ELF-1 (cell line): ENCODE results near the gene HNRNPDL.
A peak's percentile ranks its signal among the peaks of the same experiment; 100 is the strongest.
"Not testable (repeated sequence)": the region's sequence is repeated elsewhere in the genome, so short reads cannot be mapped to it uniquely, and the experiment has no call there.

Experiments used
- DNase-seq: peaks from one replicate; pipeline ENCODE4 v3.0.0-alpha.2; 2016; ENCODE audit warnings: low read depth, low spot score

Gene HNRNPDL

DNA sequence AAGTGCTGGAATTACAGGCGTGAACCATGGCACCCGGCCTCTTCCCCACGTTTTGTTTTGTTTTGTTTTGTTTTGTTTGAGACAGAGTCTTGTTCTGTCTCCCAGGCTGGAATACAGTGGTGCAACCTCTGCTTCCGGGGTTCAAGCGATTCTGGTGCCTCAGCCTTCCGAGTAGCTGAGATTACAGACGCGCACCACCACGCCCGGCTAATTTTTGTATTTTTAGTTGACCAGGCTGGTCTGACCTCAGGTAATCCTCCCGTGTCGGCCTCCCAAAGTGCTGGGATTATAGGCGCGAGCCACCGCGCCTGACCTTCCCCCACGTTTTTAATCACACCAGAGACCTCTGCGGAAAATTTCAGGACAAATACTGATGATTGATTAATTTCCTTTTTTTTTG lies 2.3 kb upstream of the HNRNPDL start:
- DNase-seq = no peak

DNA sequence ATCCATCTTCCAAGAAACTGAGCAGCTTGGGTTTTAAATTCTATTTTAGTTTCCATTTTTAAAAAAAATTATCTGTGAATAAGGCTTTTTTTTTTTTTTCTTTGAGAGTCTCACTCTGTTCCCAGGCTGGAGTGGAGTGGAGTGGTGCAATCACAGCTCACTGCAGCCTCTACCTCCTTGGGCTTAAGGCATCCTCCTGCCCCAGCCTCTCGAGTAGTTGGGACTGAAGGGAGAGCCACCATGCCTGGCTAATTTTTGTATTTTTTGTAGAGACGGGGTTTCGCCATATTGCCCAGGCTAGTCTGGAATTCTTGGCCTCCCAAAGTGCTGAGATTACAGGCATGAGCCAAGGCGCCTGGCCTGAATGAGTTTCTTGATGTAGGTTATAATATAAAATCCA lies 1.6 kb upstream of the HNRNPDL start:
- DNase-seq = no peak

DNA sequence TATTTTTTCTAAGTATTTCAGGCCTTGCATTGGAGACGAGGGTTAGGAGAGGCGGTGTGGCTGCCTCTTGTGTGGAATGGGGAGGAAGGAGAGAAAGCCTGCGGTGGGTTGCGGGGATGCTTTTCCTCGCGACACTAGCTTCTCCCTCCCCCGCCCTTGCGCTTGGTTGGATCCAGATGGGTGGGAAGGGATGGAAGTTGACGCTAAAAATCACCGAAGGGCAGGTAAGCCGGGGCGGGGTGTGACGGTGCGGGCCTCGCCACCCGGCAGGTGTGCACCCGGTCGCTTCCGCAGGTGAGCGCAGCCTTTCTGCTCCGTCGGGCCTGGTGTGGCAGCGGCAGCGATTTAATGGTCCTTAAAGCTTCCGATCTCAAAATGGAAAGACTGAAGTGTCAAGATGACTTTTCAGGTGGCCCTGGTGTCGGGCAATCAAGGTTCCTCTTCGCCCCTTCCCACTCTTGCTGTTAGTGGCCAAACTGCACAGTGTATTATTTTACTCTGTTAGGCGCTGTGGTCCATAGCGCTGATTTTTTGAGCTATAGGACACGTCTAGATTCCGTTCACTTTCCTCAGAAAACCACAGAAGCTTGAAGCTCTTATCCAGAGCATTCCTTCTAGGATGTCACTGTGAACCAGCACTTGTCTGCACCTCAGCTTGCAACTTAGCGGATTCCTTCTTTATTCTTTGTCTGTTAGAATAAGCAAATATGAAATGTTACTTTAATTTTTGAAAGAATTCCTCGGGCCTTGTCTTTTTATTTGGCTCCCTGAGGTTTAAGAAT lies 893 bp upstream of the HNRNPDL start:
- peak; percentile 60 for DNase-seq

DNA sequence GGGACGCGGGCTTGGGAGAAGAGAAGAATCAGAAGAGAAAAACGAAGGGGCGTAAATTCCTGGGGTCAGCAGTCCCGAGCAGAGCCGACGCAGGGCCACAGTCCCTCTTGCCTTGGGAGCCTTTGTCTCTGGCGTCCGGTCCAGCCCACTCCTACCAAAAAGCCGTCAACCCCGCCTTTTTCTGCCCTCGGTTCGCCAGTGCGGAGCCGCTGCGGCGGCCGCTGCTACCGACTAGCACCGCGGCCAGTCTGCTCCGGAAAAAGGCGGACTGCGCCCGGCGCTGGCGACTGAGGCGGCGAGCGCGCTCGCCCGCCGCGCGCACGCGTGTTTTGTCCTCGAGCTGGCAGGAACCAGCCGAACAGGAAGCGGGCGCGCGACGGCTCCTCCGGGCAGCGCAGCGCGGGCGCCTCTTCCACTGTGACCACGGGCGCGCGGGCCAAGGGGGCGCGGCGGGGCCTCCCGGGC lies 502 bp downstream of the HNRNPDL start:
- no peak for DNase-seq

DNA sequence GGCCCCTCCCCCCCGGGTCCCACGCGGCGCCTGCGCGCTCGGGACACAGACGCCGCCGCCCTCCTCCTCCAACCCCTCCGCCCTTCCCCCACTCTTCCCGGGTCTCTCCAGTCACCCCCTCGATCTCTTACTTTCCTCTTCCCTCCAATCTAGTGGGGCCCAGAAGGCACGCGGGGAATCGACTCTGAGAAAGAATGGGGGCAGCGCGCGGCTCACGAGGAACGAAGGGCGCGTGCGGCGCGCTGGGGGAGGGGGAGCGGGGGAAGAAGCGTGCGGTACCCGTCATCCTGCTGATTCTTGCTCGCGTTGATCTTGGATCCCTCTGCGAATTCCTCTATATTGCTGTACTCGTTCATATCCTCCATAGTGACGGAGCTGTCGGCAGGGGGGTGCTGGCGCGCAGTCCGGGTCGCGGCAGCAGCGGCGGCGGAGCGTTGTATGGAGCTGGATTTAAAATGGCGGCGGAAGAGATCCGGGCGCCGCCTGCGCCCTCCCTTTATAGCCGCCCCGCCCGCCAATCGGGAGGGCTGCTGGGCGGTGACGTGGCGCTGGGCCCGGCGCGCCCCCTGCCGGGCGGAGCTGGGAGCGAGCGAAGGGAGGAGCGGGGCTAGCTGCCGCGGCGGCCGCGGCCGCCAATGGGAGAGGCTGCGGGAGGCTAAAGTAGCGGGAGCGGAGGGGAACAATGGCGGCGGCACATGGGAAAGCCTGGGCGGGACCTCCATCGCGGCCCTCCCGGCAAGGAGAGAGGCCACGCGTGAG lies 1.1 kb downstream of the HNRNPDL start:
- DNase-seq = peak; percentile 97

DNA sequence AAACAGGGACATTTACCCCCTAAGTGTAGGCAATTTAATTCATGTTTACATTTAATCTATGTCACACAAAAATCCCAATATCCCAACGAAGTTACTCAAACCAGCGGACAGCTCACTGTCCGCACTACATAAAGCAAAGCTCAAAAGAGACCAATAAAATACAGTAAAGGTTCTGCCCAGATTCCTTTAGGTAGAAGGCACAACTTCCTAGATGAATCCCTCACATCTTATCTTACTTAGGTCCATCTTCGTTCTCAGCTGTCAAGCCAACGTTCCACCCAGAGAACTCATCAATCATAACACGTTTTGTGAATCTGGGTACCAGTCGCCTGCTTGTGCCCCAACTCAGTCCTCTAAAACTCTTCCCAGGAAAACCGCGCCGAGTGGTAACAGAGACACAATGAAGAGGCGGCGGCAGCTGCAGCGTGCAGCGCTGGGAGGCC lies 1.7 kb downstream of the HNRNPDL start:
- peak; percentile 73 for DNase-seq

DNA sequence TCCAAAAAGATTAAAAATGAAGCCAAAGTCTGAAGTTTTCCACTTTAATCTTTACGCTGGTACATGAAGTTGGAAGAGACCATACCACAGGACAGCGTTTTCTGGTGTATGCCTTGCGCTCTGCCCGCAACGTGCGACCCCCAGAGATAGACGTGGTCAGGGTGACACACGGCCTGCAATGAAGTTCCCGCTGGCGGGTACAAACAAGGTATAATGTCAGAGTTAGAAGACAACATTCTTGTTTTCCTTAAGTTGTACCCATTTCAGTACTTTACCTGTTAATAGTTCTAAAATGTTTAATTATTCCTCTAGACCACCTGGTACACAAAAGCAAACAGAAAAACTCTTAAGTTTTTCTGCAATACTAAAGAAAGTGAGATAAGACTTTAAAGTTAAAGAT lies 4.8 kb downstream of the HNRNPDL start:
- DNase-seq = no peak

DNA sequence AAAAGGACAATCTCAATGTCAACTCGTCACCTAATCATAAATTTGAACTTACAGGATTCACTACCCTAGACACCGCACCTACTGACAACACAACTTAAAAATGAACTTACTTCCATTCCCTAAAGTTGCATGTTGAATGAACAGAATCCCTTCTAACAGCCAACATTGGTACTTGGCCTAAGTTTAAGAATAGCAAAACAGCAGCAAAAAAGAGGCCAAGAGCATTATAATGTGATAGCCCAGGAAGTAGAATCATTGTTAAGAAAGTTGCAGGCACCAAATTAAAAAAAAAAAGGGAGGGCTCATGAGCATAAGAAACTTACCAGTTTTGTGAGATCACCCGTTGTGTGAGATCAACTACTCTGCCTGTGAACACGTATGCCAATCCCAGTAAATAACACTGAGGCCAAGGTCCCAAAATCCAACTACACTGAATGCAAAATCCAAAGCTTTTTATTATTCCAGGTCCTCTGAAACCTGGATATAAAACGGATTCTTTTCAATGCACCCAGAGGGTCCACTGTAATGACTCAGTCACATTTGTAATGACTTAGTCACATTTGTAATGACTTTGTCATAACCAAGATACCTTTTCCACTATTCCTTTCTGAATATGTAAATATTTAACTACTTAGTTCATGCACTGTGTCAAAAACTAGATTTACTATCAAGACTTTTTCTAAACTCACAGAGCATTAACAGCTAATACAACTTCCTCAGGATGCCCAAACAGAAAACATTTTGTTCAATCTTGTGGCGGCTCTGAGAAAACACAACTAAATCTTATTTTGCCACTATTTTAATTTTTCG lies 6.8 kb downstream of the HNRNPDL start:
- DNase-seq = no peak

DNA sequence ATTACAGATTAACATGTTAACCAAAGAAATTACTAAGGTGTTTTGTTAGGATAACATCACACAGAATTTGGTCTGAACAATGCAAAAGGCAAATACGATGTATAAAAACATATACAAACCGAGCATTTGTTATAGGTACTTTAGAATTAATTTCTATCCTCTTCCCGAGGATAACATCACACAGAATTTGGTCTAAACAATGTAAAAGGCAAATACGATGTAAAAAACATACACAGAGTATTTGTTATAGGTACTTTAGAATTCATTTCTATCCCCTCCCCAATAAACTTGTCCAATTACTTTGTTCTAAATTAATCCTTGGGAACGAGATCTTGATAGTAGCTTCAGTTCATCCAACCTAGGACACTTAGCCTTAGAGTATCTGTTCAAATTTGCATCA lies 7.6 kb downstream of the HNRNPDL start:
- no peak for DNase-seq

DNA sequence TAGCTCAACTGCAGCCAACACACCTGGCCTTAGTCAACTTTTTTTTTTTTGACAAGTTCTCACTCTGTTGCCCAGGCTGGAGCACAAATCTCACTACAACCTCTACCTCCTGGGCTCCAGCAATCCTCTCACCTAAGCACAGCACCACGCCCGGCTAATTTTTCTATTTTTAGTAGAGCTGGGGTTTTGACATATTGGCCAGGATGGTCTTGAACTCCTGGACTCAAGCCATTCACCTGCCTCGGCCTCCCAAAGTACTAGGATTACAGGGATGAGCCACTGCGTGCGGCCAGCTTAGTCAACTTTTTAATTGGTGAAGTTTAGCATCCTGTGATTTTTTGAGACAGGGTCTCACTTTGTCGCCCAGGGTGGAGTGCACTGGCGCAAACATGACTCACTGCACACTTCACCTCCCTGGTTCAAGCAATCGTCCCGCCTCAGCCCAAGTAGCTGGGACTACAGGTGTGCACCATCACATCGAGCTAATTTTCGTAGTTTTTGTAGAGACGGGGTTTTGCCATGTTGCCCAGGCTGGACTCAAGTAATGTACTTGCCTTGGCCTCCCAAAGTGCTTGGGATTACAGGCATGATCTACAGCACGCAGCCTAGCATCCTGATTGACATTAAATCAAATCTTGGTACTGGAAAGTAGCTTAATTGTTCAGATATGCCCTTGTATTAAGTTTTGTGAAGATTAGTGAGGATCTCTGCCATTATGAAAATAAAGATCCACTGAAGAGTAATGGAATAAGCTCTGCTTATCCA lies 8.3 kb downstream of the HNRNPDL start:
- peak; percentile 37 for DNase-seq

DNA sequence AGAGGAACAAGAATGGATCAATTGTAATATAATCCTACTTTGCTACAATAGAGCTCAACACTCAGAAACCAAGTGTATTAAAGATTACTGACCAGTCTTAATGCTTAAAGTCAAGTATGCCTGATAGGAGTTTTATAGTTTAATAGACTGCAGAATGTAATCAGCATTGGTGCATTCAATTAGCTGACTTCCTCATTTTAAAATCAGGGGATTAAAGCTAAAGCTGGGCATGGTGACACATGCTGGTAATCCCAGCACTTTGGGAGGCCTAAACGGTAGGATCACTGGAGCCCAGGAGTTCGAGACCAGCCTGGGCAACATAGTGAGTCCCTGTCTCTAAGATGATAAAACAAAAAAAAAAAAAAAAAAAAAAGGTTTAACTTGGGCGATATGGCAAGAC lies 10.8 kb downstream of the HNRNPDL start:
- DNase-seq = no peak

DNA sequence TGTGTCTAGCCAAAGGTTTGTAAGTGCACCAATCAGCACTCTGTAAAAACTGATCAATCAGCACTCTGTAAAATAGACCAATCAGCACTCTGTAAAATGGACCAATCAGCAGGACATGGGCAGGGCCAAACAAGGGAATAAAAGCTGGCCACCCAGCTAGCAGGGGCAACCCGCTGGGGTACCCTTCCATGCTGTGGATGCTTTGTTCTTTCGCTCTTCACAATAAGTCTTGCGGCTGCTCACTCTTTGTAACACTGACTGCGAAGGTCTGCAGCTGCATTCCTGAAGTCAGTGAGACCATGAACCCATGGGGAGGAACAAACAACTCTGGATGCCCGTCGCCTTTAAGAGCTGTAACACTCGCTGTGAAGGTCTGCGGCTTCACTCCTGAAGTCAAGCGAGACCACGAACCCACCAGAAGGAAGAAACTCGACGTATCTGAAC lies 14.3 kb downstream of the HNRNPDL start:
- peak; percentile 54 for DNase-seq

DNA sequence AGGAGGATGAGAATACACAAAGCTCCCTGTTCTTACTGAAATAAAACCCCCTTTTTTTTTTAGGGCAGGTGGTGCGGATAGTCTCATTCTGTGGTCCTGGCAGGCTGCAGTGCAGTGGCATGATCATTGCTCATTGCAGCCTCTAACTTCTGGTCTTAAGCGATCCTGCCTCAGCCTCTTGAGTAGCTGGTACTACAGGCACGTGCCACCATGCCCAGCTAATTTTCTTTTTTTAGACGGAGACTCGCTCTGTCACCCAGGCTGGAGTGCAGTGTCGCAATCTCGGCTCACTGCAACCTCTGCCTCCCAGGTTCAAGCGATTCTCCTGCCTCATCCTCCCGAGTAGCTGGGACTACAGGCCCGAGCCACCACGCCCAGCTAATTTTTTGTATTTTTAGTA lies 15.2 kb downstream of the HNRNPDL start:
- not testable (repeated sequence) for DNase-seq

DNA sequence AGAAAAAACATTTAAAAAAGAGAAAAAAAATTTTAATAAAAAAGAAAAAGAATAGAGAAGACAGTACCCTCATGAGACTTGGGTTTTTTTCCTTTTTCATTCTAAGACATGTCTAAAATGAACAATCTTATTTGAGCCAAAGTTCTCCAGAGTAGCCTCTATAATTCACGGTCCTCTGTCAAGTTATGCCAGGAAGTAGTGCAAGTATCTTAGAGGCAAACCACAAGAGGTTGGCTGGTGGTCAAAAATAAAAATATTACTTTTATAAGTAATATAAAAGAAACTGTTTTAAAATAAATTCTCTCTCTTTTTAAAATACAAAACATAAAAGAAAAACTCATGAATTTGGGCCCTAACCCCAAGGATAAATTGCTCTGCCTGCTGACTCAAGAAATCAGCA lies 26.5 kb downstream of the HNRNPDL start:
- DNase-seq = no peak

DNA sequence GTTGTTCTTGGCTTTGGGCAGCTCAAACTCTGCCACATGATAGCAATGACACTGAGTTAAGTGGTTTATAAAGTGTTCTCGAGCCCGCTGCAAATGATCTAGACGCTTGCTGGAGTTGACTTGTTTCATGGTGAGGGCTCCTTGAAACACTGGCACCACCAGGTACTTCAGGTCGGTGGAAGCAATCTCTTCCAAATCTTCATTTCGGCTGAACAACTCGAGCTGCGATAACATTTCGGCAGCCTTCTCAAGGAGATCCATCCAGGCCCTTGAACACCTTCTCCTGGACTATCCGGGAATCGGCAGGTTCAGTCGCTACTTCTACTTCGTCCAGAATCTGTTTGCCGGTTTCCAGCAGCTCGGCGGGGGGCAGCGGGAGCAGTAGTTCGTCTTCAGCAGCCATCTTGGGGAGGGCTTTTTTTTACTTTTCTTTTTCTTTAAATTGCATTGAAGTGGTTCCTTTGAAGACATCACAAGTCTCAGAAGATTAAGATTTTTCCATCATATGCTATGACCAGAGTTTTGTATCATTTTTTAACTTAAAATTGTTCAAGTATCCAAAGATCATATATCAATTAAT lies 28.0 kb downstream of the HNRNPDL start:
- DNase-seq = no peak

DNA sequence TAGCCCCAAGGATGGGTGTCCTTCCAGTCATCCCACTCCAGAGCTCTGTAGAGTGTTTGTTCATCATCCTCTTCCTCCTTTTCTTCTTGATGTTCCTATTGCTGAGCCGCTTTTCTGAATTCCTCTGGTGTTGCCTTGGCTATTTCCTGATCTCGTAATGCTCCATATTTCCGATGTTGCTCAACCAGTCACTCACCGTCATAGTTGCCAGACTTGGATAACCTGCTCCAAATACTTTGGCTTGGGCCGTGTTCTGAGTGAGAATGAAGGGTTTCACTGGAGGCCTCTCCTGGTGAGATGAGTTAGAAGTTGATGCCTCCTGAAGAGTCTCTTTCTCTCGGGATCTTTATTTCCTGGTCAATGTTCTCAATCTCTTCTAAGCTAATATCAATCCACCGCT lies 28.7 kb downstream of the HNRNPDL start:
- DNase-seq = no peak

DNA sequence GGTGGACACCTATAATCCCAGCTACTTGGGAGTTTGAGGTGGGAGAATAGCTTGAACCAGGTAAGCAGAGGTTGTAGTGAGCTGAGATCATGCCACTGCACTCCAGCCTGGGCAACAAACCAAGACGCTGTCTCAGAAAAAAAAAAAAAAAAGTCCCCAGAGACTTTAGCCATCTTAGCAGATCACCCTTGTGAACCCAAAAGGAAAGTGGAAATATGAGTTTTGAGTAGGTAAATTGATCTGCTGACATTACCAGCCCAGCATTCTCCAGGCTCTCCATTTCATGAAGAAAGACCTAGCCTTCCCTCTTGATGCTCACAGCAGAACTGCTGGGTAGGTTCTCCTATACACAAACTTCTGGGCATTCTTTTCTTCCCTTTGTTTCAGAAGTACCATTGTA lies 32.0 kb downstream of the HNRNPDL start:
- DNase-seq = no peak

DNA sequence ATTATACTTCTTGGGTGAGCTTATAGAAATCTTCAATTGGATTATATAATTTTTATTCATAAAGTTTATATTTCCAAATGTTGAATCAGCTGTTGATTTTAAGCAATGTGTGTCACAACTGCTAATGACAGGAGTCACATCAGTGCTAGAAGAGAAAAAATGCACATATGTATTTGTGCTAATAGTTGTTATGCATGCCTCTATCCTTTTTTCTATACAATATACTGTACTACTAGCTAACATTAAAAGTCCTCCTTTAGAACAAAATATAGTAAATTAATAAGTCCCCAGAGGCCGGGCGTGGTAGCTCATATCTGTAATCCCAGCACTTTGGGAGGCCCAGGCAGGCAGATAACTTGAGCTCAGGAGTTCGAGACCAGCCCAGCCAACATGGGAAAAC lies 32.7 kb downstream of the HNRNPDL start:
- DNase-seq = no peak

DNA sequence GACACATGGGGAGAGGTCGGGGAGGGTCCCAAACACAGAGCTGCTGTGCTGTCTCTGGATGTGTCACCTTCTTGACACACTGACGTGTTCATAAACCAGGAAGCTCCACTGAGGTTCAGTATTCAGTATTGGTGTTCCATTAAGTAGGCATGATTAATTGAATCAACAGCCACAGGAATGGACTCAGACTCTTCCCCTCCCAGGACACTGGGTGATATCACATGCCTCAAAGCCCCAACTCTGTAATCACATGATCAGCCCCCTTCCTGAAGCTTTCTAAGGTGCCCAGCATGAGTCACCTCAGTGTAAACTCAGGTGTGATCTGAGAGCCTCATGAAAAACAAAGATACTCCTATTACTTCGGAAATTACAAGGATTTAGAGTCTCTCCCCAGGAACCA lies 35.4 kb downstream of the HNRNPDL start:
- no peak for DNase-seq

DNA sequence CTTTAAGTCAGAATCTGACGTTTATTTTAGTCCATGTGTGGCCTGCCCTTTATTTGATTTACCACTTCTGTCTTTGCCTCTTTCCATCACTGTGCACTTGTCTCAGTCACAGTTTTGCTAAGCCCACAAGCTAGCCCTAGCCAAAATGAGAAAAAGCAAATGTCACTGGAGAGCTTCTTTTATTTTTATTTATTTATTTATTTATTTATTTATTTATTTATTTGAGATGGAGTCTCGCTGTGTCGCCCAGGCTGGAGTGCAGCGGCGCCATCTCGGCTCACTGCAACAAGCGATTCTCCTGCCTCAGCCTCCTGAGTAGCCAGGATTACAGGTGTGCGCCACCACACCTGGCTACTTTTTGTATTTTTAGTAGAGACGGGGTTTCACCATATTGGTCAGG lies 40.2 kb downstream of the HNRNPDL start:
- DNase-seq = not testable (repeated sequence)

DNA sequence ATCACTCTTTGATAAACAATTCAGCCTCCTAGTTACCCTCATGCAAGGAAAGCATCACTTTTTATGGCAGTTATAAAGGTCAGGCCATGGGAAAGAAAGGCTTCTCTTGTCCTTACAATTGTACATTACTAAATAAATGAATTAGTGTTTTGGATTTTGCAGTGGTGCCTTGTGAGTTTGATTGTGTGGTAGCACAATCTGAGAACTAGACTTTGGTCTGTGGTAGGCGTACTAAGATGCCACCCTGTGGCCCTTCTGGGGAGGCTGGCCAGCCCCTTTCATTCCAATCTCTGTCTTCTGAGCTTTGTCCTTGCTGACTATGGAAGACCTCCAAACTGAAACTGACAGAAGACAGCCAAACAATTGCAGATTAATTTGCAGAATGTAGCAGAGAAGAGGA lies 41.9 kb downstream of the HNRNPDL start:
- DNase-seq = no peak
